ENCODE measurements around the gene TCF7L2. TPM values are rescaled to one million over a fixed set of nuclear protein-coding genes. Genes with fewer than 3 reads are reported as not detected.

Gene TCF7L2
- polyA plus RNA-seq, 1 experiment, result 11.3 TPM

DNA sequence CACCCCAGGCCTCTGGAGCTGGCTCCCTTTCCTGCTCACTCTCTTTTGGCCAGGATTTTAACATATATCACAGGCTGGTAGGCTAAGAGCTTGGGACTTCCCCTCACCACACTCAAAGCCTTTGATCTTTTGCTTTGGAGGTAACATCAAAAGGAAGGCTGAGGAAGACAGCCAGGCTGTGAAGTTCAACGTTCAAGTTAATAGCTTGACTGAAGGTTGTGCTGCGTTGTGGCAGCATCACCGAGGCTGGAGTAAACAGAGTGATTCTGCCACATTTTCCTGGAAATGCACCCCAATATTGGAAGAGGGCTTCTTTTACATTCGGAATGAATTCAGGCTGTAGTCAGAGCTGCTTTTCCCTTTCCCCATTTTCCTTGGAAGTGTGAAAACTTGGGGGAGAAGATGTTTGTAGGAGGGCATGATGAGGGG is 57.3 kb downstream of the TCF7L2 start:
- TF ChIP-seq, protein P1, sequence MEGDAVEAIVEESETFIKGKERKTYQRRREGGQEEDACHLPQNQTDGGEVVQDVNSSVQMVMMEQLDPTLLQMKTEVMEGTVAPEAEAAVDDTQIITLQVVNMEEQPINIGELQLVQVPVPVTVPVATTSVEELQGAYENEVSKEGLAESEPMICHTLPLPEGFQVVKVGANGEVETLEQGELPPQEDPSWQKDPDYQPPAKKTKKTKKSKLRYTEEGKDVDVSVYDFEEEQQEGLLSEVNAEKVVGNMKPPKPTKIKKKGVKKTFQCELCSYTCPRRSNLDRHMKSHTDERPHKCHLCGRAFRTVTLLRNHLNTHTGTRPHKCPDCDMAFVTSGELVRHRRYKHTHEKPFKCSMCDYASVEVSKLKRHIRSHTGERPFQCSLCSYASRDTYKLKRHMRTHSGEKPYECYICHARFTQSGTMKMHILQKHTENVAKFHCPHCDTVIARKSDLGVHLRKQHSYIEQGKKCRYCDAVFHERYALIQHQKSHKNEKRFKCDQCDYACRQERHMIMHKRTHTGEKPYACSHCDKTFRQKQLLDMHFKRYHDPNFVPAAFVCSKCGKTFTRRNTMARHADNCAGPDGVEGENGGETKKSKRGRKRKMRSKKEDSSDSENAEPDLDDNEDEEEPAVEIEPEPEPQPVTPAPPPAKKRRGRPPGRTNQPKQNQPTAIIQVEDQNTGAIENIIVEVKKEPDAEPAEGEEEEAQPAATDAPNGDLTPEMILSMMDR (IDR thresholded peaks at IDR 0.05; ENCODE audit: insufficient read depth, low read depth, low read length), result no peak
- POLR2A ChIA-PET, result no interaction called here
- CTCF ChIA-PET, result no interaction called here
- no peak for DNase-seq (ENCODE audit: low read depth)
- no peaks in the 10 kb centered on the region for H3K27me3 ChIP-seq (ENCODE audit: control insufficient read depth, insufficient read depth, low read length)
- 0 out of 2 replicates have a peak, but pooled peaks cover 3% of the 10 kb centered on the region for H3K36me3 ChIP-seq (ENCODE audit: control insufficient read depth, insufficient read depth, low read length)
- no peak overlapping the region for H3K4me3 ChIP-seq (ENCODE audit: low read depth, low read length)

DNA sequence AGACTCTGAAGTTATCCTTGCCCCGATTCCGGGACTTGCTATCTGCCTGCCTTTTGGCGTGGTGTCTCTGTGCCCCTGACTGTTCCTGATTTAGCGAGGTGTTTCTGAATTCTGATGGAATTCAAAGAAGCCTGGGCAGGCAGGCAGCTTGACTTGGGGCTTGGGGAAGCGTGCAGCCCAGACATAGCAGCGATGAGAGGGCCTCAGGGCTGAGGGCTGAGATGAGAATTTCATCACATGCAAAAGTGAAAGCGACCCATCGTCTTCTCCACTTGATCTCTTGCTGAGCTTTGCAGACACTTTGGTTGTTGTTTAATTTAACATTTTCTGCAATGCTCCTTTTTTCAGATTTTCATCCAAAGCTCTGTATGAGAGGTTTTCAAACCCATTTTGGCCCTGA is 57.8 kb downstream of the TCF7L2 start:
- CTCF ChIA-PET, result no interaction called here
- no peaks in the 10 kb centered on the region for H3K27me3 ChIP-seq (ENCODE audit: control insufficient read depth, insufficient read depth, low read length)
- DNase-seq (ENCODE audit: low read depth), result no peak
- H3K36me3 ChIP-seq (ENCODE audit: control insufficient read depth, insufficient read depth, low read length), result 0 out of 2 replicates have a peak, but pooled peaks cover 3% of the 10 kb centered on the region
- no peak overlapping the region for H3K4me3 ChIP-seq (ENCODE audit: low read depth, low read length)
- TF ChIP-seq, protein P1 (IDR thresholded peaks at IDR 0.05; ENCODE audit: insufficient read depth, low read depth, low read length), result no peak
- POLR2A ChIA-PET, result interaction anchor here (0.6 kb wide), 1 partner anchor 99 kb away, joined by 3 read pairs; no protein-coding TSS in a partner anchor

DNA sequence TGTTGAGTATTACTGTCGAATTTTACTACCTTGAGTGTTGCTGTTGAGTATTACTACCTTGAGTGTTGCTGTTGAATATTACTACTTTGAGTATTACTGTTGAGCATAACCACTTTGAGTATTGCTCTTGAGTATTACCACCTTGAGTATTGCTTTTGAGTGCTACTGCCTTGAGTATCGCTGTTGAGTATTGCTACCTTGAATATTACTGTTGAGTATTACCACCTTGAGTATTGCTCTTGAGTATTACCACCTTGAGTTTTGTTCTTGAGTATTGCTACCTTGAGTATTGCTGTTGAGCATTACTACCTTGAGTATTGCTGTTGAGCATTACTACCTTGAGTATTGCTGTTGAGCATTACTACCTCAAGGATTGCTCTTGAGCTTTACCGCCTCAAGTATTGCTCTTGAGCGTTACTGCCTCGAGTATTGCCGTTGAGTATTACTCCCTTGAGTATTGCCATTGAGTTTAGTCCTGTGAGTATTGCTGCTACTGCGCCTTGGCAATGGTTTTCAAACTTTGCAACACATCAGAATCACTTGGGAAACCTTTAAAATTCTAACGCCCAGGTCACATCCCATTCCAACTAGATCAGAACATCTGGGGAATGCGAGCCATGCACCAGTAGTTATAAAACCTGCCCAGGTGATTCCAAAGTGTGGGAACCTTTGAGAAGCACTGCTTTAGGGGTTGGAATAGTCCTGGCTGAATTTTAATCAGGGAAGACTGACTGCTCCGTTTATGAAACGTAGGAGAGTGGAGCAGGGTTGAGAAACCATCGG is 61.7 kb downstream of the TCF7L2 start:
- ChIA-PET CTCF (no interaction called here), POLR2A (no interaction called here)

DNA sequence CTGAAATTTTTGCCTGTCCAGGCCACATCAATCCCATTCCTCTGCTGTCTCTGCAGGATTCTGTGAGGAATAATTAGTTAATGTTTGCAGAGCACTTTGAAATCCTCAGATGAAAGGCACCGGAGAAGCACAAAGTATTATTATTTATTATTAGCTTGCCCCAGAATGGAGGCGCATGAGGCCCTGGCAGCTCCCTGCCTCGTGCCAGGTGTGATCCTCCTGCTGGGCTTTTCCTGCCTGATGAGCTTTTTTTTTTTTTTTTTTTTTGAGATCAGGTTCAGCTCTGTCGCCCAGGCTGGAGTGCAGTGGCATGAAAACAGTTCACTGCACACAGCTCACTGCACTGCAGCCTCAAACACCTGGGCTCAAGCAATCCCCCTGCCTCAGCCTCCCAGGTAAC is 65.2 kb downstream of the TCF7L2 start:
- ChIA-PET POLR2A (interaction anchor here (0.6 kb wide), 2 partner anchors 37 to 291 kb away, joined by 5 to 6 read pairs; no protein-coding TSS in a partner anchor), CTCF (no interaction called here)
- no peaks in the 10 kb centered on the region for H3K27me3 ChIP-seq (ENCODE audit: control insufficient read depth, insufficient read depth, low read length)
- H3K4me3 ChIP-seq (ENCODE audit: low read depth, low read length), result no peak overlapping the region
- TF ChIP-seq, protein P1 (IDR thresholded peaks at IDR 0.05; ENCODE audit: insufficient read depth, low read depth, low read length), result no peak
- no peak for DNase-seq (ENCODE audit: low read depth)
- H3K36me3 ChIP-seq (ENCODE audit: control insufficient read depth, insufficient read depth, low read length), result no peaks in the 10 kb centered on the region; the same call in none of the 2 replicates

More for the DNA sequence above, 61.7 kb downstream of the TCF7L2 start:
- Histone ChIP-seq H3K36me3 (ENCODE audit: control insufficient read depth, insufficient read depth, low read length) (peaks cover 1% of the 10 kb centered on the region; the same call in 1 of the 2 replicates), H3K4me3 (ENCODE audit: low read depth, low read length) (no peak overlapping the region), H3K27me3 (ENCODE audit: control insufficient read depth, insufficient read depth, low read length) (no peaks in the 10 kb centered on the region)
- TF ChIP-seq, protein P1 (IDR thresholded peaks at IDR 0.05; ENCODE audit: insufficient read depth, low read depth, low read length), result no peak
- DNase-seq (ENCODE audit: low read depth), result no peak

DNA sequence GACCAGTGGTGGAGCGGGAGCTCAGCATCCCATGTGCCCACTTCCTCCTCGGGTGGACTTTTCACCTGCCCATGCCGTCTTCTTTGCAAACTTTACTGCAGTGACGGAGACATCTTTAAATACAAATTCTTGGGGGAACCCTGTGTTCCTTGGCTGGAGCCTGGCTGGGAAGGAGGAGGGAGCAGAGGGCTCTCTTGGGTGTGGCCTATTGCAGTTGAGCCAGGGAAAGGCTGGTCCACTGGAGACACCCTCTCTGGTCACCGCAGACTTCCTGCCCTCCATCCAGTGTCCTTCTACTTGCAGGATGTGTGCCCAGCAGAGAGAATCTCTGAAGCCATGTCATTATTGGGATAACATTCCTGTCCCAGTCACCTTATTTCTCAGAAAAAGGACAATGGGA is 67.3 kb downstream of the TCF7L2 start:
- no peak for DNase-seq (ENCODE audit: low read depth)
- CTCF ChIA-PET, result no interaction called here
- Histone ChIP-seq H3K27me3 (ENCODE audit: control insufficient read depth, insufficient read depth, low read length) (no peaks in the 10 kb centered on the region), H3K36me3 (ENCODE audit: control insufficient read depth, insufficient read depth, low read length) (no peaks in the 10 kb centered on the region; the same call in none of the 2 replicates), H3K4me3 (ENCODE audit: low read depth, low read length) (no peak overlapping the region)
- TF ChIP-seq, protein P1 (IDR thresholded peaks at IDR 0.05; ENCODE audit: insufficient read depth, low read depth, low read length), result no peak
- POLR2A ChIA-PET, result no interaction called here
